K562 (cell line): Measurements from ENCODE around the gene TMEM209. TPM values are rescaled to one million over a fixed set of nuclear protein-coding genes. Genes with fewer than 3 reads are reported as not detected.
A peak's percentile ranks its signal among the peaks of the same experiment; 100 is the strongest.

Experiments used
- REST ChIP-seq, 2 experiments: fragments of 450-650 bp; formaldehyde crosslinking in 1 of 2; IDR thresholded peaks; 2 replicates each; pipeline versions ENCODE4 v1.4.0 to v1.6.1; 2014 to 2020; ENCODE audit warnings: mild to moderate bottlenecking in 2 of 2, borderline replicate concordance in 1 of 2, low read depth in 1 of 2
- polyA plus RNA-seq, 8 experiments: library from polyadenylated mRNA; depleted of rRNA in 4 of 8; stranded (reverse) in 5 of 8; unstranded in 3 of 8; fragments of >200 nt; fragmentation: Nextera tagmentation in 2 of 8; fragmentation: Illumina TruSeq in 1 of 8; extraction: Ambion mirVana in 2 of 8; extraction: Trizol in 1 of 8; gene quantifications; 2 replicates each; pipeline versions ENCODE4 v1.2.1 to v1.2.3, GENCODE V29; 2011 to 2014; ENCODE audit warnings: inconsistent platforms in 1 of 8, missing spikeins in 1 of 8
- total RNA-seq, 7 experiments: library from RNA; depleted of rRNA in 6 of 7; stranded (reverse); fragments of >200 nt in 6 of 7; fragmentation: Illumina TruSeq in 2 of 7; extraction: Trizol in 2 of 7; gene quantifications; 2 replicates each; pipeline versions ENCODE4 v1.2.1 to v1.2.3, GENCODE V29; 2011 to 2021; ENCODE audit warnings: low replicate concordance in 1 of 7

The TMEM209 gene
- total and polyA plus RNA-seq, 9 of the 15 experiments (the other 6 are each of a cell fraction or from before 2014, with no cell fraction given), result 36.8 to 116 (median 76.6) TPM

GRCh38 chr7:130154131-130154500 lies 51.1 kb downstream of the TMEM209 start (continued):
- peak; percentile 41; the same call in 1 of the 2 replicates for TF ChIP-seq REST (IDR thresholded peaks at IDR 0.05; ENCODE audit: borderline replicate concordance)
- no peak for TF ChIP-seq REST (CRISPR knock-in tag; IDR thresholded peaks at IDR 0.05; ENCODE audit: low read depth)
